SK-N-MC (cell line): ENCODE results near the gene REL.

Experiments
- EZH2 ChIP-seq: fragments of 200-600 bp; sonication (generic); IDR thresholded peaks from one replicate; pipeline ENCODE4 v1.6.1; 2017; ENCODE audit warnings: antibody characterized with exemption
- POLR2AphosphoS5 ChIP-seq: IDR thresholded peaks from 2 replicates; pipeline ENCODE4 v1.6.1; 2012; ENCODE audit warnings: mild to moderate bottlenecking, low read depth, low read length, borderline replicate concordance

- TF ChIP-seq EZH2 (no peak), POLR2AphosphoS5 (no peak)
Observed at GRCh38 chr2:60899892-60900249, 18.5 kb downstream of the REL start.
